Nephron (organoid): Measurements from ENCODE around the gene RPL31.

Experiments used
- H3K27ac Mint-ChIP-seq, 3 experiments: 2 replicates each; pipeline ENCODE4 v1.8.0; 2020; ENCODE audit warnings: mixed read lengths in 3 of 3, mild to moderate bottlenecking in 2 of 3, moderate library complexity in 1 of 3
- H3K27me3 Mint-ChIP-seq: 2 replicates; pipeline ENCODE4 v1.8.0; 2021; ENCODE audit warnings: low read depth, mild to moderate bottlenecking, moderate library complexity, mixed read lengths
- H3K36me3 Mint-ChIP-seq: 2 replicates; pipeline ENCODE4 v1.8.0; 2020; ENCODE audit warnings: low read depth, mixed read lengths
- H3K4me1 Mint-ChIP-seq: 2 replicates; pipeline ENCODE4 v1.8.0; 2020; ENCODE audit warnings: mixed read lengths
- H3K4me3 Mint-ChIP-seq, 3 experiments: 2 replicates each; pipeline ENCODE4 v1.8.0; 2020; ENCODE audit warnings: mild to moderate bottlenecking in 3 of 3, mixed read lengths in 3 of 3, moderate library complexity in 2 of 3
- H3K9me3 Mint-ChIP-seq: 2 replicates; pipeline ENCODE4 v1.8.0; 2020; ENCODE audit warnings: mixed read lengths
- CTCF ChIP-seq, 3 experiments: fragments of 200-600 bp; sonication (generic); IDR thresholded peaks; one replicate each; pipeline ENCODE4 v1.5.0; 2021; ENCODE audit warnings: antibody characterized with exemption in 3 of 3; ENCODE audit not compliant: unreplicated experiment in 3 of 3

Gene RPL31

GRCh38 chr2:100968146-100969145 lies 33.6 kb upstream of the RPL31 start:
- TF ChIP-seq CTCF (IDR thresholded peaks at IDR 0.05; ENCODE audit: unreplicated experiment in 3 of 3) = no peak
- Mint-ChIP-seq H3K4me3 (no peak overlapping the region), H3K36me3 (no peaks in the 10 kb centered on the region), H3K4me1 (peaks cover 4% of the 10 kb centered on the region), H3K27me3 (peaks cover 9% of the 10 kb centered on the region), H3K9me3 (no peaks in the 10 kb centered on the region), H3K27ac (no peak overlapping the region)

- no peak for TF ChIP-seq CTCF (IDR thresholded peaks at IDR 0.05; ENCODE audit: unreplicated experiment in 3 of 3)
- H3K27me3 Mint-ChIP-seq = peaks cover 4% of the 10 kb centered on the region
- H3K27ac Mint-ChIP-seq = no peak overlapping the region
- peaks cover 4% of the 10 kb centered on the region for H3K4me1 Mint-ChIP-seq
- H3K4me3 Mint-ChIP-seq = no peak overlapping the region
- H3K9me3 Mint-ChIP-seq = no peaks in the 10 kb centered on the region
- no peaks in the 10 kb centered on the region for H3K36me3 Mint-ChIP-seq
These were observed 32.1 kb upstream of the RPL31 start for GRCh38 chr2:100969998-100970397.

- Mint-ChIP-seq H3K27ac (no peak overlapping the region), H3K4me1 (peaks cover 4% of the 10 kb centered on the region), H3K4me3 (no peak overlapping the region), H3K9me3 (no peaks in the 10 kb centered on the region), H3K36me3 (no peaks in the 10 kb centered on the region), H3K27me3 (peaks cover 8% of the 10 kb centered on the region)
- TF ChIP-seq CTCF (IDR thresholded peaks at IDR 0.05; ENCODE audit: unreplicated experiment in 3 of 3) = no peak
These were observed 30.9 kb upstream of the RPL31 start for GRCh38 chr2:100971221-100971620.

- Mint-ChIP-seq H3K9me3 (no peaks in the 10 kb centered on the region), H3K4me1 (peaks cover 12% of the 10 kb centered on the region), H3K27ac (no peak overlapping the region), H3K36me3 (no peaks in the 10 kb centered on the region), H3K27me3 (peaks cover 8% of the 10 kb centered on the region), H3K4me3 (no peak overlapping the region)
- TF ChIP-seq CTCF (IDR thresholded peaks at IDR 0.05; ENCODE audit: unreplicated experiment in 3 of 3) = no peak
These were observed 29.6 kb upstream of the RPL31 start for GRCh38 chr2:100972452-100972851.

- Mint-ChIP-seq H3K4me3 (no peak overlapping the region), H3K27ac (no peak overlapping the region), H3K9me3 (no peaks in the 10 kb centered on the region), H3K27me3 (peaks cover 8% of the 10 kb centered on the region), H3K36me3 (no peaks in the 10 kb centered on the region), H3K4me1 (peaks cover 22% of the 10 kb centered on the region)
- no peak for TF ChIP-seq CTCF (IDR thresholded peaks at IDR 0.05; ENCODE audit: unreplicated experiment in 3 of 3)
These were observed 27.2 kb upstream of the RPL31 start for GRCh38 chr2:100974712-100975520.
